Pons (tissue), 1 donor: ENCODE results near the gene IFIT2.
A peak's percentile ranks its signal among the peaks of the same experiment; 100 is the strongest.
"Not testable (repeated sequence)": the region's sequence is repeated elsewhere in the genome, so short reads cannot be mapped to it uniquely, and the experiment has no call there.

Experiments
- DNase-seq: peaks from one replicate; pipeline ENCODE4 v3.0.0-alpha.2; 2016; ENCODE audit warnings: low spot score

Gene IFIT2

GRCh38 chr10:89342206-89342958 lies 40.5 kb downstream of the IFIT2 start:
- peak; percentile 98 for DNase-seq

DNA sequence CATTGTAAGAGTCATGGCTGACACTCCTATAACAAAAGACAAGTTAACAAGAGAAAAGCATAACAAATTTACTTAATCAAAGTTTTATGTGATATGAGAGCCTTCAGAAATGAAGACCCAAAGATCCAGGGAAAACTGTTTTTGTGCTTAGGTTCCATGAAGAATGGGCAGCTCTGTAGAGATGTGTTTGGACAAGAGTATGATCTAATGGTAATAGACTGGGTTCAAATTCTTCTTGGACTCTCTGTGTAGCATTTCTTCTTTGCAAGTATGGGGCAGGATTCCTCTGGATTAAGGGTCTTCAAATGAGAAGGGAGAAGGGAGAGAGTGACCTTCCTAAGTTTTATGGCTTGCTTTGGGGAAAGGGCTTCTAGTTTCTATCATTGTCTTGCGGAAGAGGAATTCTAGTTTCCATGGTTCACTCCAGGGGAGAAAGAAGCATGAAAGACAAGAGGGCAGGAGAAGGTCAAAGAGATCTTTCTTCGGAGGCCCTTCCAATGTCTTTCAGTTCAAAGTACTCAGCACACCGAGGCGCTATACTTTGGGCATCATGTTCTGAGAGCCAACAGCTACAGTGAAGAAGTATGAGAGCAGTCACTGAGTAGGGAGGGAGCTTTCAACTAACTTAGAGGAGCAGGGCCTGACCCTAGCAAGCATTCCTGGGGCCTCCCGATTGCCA lies 41.4 kb downstream of the IFIT2 start:
- no peak for DNase-seq

GRCh38 chr10:89344156-89344555 lies 42.3 kb downstream of the IFIT2 start:
- DNase-seq, result no peak

DNA sequence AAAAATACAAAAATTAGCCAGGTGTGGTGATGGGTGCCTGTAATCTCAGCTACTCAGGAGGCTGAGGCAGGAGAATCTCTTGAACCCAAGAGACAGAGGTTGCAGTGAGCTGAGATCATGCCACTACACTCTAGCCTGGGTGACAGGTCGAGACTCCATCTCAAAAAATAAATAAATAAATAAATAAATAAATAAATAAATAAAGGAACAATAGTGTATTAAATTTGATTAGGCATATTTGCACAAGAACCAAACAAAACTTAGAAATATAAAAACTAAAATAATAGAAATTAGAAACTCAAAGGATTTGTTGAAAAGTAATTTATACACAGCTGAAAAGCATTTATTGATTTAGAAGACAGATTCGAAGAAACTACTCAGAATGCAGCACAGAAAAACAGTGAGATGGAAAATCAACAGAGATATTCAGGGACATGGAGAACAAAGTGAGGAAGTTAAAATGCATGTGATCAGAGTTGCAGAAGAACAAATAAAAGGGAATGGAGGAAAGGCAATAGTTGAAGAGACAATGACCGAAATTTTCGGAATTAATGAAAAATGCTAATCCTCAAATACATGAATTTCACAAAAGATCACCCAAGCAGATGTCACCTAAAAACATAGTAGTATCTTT lies 43.6 kb downstream of the IFIT2 start:
- no peak for DNase-seq

- DNase-seq, result no peak
These were observed 44.8 kb downstream of the IFIT2 start for GRCh38 chr10:89346405-89347254.

GRCh38 chr10:89347701-89348457 lies 46.0 kb downstream of the IFIT2 start:
- no peak for DNase-seq

DNA sequence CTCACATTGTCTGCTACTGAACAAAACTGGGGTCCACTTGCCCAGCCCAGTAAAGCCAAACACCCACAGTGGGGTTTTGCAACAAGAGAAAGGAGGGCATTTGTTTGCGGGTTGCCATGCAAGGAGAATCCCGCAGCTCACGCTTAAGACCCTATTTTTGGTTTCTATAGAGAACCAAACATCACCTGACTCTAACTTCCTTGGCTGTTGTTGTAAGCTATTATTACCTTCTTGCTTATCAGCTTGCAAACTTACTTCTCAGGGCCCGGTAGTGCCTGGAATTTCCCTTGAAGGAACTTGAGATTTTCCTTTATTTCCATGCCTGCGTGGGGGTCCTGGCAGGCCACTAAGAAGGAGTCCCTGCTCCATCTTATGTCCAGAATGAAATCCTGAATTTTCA lies 46.6 kb downstream of the IFIT2 start:
- DNase-seq, result no peak

DNA sequence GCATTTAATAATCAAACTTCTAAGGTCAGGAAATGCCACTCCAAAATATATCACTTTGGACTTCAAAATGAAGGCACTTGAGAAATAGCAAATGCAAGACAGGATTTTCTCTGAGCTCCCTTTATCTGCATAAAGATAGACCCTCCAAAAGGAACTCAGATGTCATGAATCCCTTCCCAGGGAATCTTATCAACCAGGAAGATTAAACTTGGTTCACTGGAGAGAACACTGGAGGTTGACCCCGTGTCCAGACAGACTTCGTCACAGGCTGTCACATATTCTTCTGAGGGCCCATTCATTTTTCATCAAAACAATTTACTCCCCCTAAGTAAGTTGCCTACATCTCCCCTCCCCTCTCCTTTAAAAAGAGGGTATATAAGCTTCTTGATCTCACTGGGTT lies 47.1 kb downstream of the IFIT2 start:
- DNase-seq, result no peak

GRCh38 chr10:89350631-89351315 lies 48.9 kb downstream of the IFIT2 start:
- not testable (repeated sequence) for DNase-seq

DNA sequence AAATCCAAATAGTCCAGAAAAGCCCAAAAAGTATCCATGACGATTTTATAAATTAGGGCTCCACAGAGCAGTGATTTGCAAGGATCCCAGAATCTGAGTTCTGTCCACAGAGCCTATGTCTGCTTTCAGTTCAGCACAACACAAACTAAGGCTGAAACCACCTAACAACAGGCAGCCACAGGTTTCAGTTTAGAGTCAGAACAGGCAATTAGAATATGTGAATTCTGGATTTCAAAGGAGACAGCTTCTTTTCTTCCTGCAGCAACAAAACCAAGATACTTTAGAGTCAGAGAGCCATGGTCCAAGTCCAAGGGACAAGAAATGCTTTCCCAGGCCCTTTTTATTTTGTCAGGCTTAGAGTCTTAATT lies 49.5 kb downstream of the IFIT2 start:
- no peak for DNase-seq

DNA sequence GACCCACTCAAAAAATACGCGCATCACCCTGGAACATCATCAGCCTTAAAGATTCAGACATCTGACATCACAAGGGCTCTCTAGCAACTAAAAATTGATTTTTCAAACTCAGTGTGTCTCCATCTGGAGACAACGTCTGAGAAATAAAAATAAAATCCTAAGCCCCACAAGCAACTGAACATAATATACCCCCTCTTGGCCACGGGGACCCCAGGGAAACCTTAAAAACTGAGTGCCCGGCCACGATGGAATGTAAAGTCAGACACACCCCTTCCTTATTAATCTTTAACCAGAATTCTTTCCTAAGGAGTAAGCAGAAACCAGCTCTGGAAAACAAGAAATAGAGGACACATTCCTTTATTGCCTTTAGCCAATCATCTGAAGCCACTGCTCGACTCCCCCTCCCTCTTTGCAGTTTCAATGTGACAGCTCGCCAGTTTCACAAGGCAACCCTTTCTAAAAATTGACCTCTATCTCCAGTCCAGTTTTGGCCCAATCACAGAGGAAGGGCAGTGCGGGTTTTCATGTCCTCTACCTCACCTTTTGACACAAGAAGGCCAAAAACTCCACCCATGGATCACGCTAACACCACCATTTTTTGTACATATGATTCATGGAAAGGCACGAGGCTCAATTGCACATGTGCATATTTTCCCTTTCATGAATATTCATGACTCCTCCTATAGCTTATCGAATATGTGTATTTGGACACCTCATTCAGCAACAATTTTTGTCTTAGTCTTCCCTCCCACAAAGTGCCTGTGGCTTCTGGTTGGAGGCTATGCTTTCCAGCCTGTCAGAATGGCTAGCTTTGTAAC lies 50.1 kb downstream of the IFIT2 start:
- DNase-seq, result no peak

DNA sequence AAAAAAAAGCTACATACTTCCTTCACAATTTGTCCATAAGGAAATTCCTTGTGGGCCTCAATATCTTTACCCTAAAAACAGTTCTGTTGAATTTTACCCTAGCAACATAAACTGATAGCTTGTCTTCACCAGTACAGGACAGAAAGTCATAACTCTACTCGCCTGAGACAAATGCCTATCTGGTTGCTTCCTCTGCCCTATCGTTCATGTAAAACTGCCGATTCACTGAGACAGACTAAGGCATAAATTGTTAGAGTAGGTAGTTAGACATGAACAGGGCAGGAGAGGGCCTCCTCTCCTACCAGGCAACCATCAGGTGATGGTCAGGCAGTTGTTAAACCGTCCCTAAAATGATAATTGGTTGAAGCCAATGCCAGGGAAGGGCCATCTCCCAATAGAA lies 51.0 kb downstream of the IFIT2 start:
- DNase-seq, result no peak

DNA sequence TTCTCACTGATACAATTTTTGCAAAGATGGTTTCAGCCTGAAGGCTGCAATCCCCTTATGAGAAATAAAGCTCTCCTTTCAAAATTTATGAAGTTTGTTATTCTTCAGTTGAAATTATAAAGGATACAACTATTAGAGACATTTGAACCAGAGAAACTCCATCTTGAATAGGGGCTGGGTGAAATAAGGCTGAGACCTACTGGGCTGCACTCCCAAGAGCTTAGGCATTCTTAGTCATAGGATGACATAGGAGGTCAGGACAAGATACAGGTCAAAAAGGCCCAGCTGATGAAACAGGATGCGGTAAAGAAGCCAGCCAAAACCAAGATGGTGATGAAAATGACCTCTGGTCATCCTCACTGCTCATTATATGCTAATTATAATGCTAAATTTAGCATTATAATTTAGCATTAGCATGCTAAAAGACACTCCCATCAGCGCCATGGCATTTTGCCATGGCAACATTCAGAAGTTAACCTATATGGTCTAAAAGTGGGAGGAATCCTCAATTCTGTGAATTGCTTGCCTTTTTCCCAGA lies 53.6 kb downstream of the IFIT2 start:
- DNase-seq, result no peak

GRCh38 chr10:89357096-89357495 lies 55.2 kb downstream of the IFIT2 start:
- DNase-seq, result no peak

- no peak for DNase-seq
These were observed 56.1 kb downstream of the IFIT2 start for GRCh38 chr10:89357975-89358374.
